AG10803 (cell line): ENCODE results near the gene WDPCP.
"Not testable (repeated sequence)": the region's sequence is repeated elsewhere in the genome, so short reads cannot be mapped to it uniquely, and the experiment has no call there.

Source experiments
- DNase-seq: peaks from one replicate; pipeline ENCODE4 v3.0.0; 2010; ENCODE audit warnings: low read depth
- H3K4me3 ChIP-seq: 2 replicates; pipeline ENCODE4 v1.5.1; 2011; ENCODE audit warnings: mild to moderate bottlenecking, low read length, control low read depth
- CTCF ChIP-seq: conservative IDR thresholded peaks from 2 replicates; pipeline ENCODE4 v1.5.1; 2011; ENCODE audit warnings: mild to moderate bottlenecking, low read length, control low read depth, inconsistent platforms

The WDPCP gene

GRCh38 chr2:63340443-63340842, 247.8 kb downstream of the WDPCP start:
- H3K4me3 ChIP-seq = no peak overlapping the region
- TF ChIP-seq CTCF = no peak
- DNase-seq = no peak

GRCh38 chr2:63334910-63335309, 253.4 kb downstream of the WDPCP start:
- no peak for TF ChIP-seq CTCF
- DNase-seq = no peak
- H3K4me3 ChIP-seq = no peak overlapping the region

- H3K4me3 ChIP-seq = no peak overlapping the region
- DNase-seq = no peak
- TF ChIP-seq CTCF = no peak
Observed at GRCh38 chr2:63326473-63326872, 261.8 kb downstream of the WDPCP start.

- DNase-seq, H3K4me3 ChIP-seq: not testable (repeated sequence)
Observed at GRCh38 chr2:63323662-63324061, 264.6 kb downstream of the WDPCP start.

- not testable (repeated sequence) for H3K4me3 ChIP-seq, DNase-seq
Observed at GRCh38 chr2:63321973-63322372, 266.3 kb downstream of the WDPCP start.

- no peak overlapping the region for H3K4me3 ChIP-seq
- no peak for DNase-seq
- no peak for TF ChIP-seq CTCF
Observed at GRCh38 chr2:63320669-63321068, 267.6 kb downstream of the WDPCP start.

GRCh38 chr2:63310614-63311013, 277.7 kb downstream of the WDPCP start:
- H3K4me3 ChIP-seq = no peak overlapping the region
- no peak for TF ChIP-seq CTCF
- DNase-seq = no peak

- H3K4me3 ChIP-seq = no peak overlapping the region
- no peak for DNase-seq
Observed at GRCh38 chr2:63301481-63301880, 286.8 kb downstream of the WDPCP start.

More at GRCh38 chr2:63301481-63301880, 286.8 kb downstream of the WDPCP start:
- TF ChIP-seq CTCF = no peak
